Stimulated activated CD4-positive, alpha-beta T cell treated with anti-CD3 and anti-CD28 coated beads, Interleukin-12 subunit alpha, Interleukin-12 subunit beta, amount 100 ng/mL, for 24 hours (primary cell): Measurements from ENCODE around the gene NPW.

Source experiments
- DNase-seq, 2 experiments: peaks; one replicate each; pipeline ENCODE4 v3.0.0-alpha.2; 2020; ENCODE audit warnings: low read depth in 2 of 2

The NPW gene

GRCh38 chr16:2019518-2019920 lies at the start of gene NPW:
TSS of gene NPW (plus strand) at chr16:2019785.
- no peak for DNase-seq

DNA sequence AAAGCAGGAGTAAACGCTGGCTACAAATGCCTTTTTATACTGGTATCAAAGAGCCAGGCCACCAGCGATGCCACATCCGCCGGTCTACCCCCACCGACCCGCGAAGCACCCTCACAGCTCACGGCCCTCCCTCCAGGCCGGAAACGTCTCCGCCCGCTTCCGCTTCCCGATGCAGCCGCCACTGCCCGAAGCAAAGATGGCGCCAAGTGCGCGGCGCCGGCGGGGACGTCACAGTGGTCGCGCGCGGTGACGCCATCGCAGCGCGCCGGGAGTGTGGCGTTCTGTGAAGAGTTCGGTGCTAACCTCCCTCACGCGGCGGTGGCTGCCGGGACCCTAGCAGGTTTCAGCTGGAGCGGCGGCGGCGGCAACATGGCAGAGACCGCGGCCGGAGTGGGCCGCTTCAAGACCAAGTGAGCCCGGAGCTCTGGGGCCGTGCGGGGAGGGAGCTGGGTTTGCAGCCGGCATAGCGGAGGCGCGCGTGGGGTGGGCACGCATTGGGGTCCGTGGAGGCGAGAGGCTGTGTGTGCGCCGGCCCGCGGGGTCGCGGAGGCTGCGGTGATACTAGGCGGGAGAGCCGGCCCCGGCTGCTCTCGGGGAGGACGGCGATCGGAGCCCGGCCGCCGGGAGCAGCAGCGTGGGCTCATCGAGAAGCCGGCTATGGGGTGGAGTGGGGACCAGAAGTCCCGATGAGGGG lies 47.6 kb upstream of the NPW start, which contains the start of gene TBL3:
TBL3 (plus strand) TSS at position 258 of the 694 bp plus-strand sequence; CDS start at position 370, 112 bp downstream.
- peak; percentile 93 for DNase-seq

DNA sequence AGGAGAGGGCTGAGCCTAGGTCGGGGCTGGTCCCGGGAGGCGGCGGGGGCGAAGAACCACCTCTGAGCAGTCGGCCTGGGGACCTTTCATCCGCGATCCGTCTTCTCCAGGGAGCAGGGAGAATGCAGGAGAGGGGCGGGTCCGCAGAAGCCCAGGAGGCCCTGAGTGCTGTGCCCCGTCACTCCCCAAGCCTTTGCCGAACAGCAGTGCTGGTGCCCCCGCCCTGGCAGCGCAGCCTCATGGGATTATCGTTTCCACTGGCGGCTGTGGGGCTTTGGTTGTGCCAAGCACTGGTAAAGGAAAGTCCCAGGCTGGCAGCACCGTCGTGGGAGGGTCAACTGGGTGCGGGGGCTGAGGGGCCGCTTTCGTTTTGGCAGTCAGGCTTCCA lies 47.1 kb upstream of the NPW start:
- DNase-seq, result no peak

DNA sequence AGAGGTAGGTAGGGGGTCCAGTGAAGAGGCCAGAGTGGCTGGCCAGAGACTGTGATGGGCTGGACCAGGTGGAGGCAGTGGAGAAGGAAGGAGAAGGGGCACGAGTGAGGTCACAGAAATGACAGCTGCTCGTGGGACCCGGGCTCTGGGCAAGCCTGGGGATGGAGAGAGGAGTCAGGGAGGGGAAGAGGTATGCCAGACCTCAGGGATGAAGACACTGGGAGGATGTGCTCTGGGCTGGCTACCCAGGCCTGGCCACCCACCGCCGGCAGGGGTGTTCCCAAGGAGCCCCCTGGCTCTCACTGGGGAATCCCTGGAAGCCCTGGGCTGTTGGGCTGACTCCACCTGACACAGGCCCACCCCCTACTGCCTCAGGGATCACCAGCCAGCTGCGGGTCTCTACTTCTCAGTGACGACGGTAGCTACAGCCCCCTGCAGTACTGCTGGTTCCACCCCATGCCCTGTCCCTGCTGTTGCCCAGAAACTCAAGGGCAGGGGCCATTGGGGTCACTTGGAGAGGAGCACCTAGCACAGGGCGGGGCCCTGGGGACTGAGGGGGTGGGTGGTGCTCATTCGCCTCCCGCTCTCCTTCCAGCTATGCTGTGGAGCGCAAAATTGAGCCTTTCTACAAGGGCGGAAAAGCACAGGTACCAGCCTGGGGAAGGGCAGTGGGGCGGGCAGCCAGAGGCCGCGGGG lies 46.0 kb upstream of the NPW start:
- DNase-seq, result no peak

- DNase-seq, result no peak
Observed at GRCh38 chr16:1974157-1975070, 45.2 kb upstream of the NPW start.

DNA sequence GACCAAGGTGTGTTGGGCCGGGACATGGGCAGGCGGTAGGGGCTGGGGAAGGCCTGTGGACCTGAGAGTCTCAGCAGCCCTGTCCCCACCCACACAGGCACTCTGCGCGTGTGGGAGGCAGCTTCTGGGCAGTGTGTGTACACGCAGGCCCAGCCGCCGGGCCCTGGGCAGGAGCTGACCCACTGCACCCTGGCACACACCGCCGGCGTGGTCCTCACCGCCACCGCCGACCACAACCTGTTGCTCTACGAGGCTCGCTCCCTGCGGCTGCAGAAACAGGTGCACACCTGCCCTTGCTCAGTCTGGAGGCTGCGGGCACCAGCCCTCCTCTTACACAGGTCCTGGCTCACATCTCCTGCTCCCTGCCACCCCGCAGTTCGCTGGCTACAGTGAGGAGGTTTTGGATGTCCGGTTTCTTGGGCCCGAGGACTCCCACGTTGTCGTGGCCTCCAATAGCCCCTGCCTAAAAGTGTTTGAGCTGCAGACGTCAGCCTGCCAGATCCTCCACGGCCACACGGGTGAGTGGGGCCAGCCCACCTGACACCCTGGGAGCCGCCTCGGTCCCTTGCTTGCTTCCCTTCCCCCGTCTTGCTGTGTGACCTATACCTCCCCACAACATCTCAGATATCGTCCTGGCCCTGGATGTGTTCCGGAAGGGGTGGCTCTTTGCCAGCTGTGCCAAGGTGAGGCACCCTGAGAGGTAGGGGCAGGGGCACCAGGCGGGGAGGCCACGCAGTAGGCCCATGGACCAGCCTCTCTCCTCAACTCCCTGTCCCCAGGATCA lies 44.0 kb upstream of the NPW start:
- no peak for DNase-seq

DNA sequence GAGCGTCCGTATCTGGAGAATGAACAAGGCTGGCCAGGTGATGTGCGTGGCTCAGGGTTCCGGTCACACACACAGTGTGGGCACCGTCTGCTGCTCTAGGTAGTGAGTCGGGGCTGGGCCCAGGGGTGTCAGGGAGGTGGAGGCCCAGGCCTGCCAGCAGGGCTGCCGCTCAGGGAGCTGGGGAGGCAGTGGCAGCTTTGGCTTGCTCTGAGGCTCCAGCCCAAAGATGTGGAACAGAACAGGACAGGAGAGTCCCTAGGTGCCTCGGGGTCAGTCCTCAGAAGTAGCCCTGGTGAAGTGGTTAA lies 43.4 kb upstream of the NPW start:
- DNase-seq, result no peak

GRCh38 chr16:1976951-1977874 lies 42.4 kb upstream of the NPW start:
- no peak for DNase-seq

GRCh38 chr16:1977875-1978268 lies 41.7 kb upstream of the NPW start:
- DNase-seq, result no peak

DNA sequence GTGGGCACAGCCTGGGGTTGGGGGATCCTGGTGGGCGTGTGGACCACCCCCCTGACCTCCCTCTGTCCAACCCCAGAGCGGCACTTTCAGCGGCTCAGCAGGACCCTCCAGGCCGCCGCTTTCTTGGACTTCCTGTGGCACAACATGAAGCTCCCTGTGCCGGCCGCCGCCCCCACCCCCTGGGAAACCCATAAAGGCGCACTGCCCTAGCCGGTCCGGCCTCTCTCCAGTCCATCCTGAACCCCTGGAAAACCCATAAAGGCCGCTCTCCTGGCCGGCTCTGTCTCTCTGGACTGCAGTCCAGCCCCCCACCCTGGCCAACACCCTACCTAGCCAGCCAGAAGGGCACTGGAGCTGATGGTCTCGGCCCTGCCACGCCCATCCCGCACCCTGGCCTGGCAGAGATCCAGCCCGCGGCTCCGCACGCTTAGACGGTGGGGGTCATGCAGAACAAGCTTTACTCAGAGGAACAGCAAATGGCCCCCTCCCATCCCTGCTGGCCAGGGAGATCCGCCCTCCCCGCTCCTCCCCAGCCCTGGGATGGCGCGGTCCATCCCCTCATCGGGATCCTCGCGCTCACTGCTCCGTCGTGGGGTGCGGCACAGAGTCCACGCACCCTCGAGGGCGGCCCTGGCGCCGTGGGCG lies 41.0 kb upstream of the NPW start:
- no peak for DNase-seq

DNA sequence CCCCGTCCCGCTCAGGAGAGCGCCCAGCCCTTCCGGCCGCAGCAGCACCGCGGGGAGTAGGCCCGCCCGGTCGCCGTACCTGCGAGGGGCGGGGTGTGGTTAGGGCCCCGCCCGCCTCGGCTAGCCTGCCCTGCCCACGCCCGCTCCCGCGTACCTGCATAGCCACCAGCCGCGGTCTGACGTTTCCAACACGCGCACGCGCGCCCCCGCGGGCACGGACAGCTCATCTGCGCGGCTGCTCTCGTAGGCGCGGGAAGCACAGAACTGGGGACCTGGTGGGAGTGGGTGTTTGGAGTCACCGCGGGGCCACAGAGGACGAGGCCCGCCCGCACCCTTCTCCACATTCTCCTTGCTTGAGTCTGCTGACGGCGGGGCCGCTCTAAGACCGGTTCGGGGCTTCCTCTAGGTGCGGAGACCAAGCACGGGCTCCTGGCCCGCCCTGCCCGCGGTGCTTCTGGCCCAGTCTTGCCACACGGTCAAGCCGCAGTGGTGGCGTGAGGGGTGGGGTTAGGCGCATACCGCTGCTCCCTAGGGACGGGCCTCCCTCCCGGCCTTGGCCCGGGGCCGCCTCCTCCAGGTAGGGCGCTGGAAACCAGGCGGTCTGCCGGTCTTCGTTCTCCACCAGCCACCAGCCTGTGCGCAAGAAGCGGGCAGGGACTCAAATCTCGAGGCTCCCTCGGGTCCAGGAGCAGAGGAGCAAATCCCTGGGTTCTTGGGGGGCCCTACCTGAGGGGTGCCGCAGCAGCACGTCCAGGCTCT lies 40.1 kb upstream of the NPW start:
- DNase-seq, result no peak

- DNase-seq, result no peak
Observed at GRCh38 chr16:1980030-1980769, 39.4 kb upstream of the NPW start.

DNA sequence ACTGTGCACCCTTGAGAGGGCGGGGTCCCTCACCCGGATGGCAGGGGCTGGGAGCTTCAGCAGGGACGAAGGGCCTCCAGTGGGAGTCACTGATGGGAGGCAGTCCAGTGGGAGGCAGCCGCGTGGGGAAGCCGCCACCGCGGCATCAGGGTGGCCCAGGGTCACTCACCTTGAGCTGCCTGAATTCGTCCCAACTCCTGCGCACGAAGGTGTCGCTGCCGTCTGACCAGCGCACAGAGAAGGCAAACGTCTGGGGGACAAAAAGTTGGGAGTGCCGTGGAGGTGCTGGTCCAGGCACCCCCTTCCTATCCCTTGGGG lies 38.9 kb upstream of the NPW start:
- DNase-seq, result no peak

DNA sequence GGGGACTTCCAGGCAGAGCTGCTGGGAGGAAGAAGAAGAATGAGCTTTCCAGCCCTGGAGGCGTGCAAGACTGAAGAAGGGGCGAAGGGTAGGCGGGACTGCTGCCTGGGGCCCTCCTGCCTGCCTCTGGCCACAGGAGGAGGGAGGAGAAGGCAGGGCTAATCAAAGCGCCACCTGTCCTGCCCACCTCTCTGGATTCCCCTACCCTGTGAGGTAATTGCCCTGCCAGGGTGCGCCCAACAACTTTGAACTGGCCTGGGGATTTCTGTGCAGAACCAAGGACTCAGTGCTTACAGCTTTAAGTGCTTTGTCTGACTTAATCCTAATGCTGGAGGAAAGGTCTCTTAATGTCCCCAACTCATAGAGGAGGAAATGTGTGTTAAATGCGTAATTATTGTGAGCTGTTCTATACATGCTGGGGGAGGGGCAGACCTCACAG lies 38.2 kb upstream of the NPW start, which contains the start of gene NOXO1:
NOXO1 (minus strand) TSS at position 72 of the 439 bp plus-strand sequence. CDS start 290 bp downstream, outside the sequence.
- DNase-seq, result no peak

DNA sequence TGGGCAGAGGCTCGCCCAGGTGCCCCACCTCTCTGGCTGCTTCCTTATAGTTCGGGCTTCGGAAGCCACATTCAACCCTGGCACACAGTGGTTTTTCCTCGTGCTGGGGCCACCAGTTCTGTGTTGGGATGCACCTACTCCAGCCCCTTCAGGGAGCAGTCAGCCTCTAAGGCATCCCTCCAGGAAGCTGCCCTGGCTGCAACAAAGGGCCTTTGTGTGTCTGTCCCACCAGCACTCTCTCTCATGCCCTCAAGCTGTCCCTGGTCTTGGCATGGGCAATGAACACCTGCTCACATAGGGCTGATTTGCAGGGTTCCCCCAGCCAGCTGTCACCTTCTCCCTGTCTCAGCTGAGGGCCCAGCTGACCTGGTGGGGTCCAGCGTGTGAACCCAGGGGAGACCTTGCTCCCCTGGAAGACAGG lies 37.6 kb upstream of the NPW start:
- no peak for DNase-seq

DNA sequence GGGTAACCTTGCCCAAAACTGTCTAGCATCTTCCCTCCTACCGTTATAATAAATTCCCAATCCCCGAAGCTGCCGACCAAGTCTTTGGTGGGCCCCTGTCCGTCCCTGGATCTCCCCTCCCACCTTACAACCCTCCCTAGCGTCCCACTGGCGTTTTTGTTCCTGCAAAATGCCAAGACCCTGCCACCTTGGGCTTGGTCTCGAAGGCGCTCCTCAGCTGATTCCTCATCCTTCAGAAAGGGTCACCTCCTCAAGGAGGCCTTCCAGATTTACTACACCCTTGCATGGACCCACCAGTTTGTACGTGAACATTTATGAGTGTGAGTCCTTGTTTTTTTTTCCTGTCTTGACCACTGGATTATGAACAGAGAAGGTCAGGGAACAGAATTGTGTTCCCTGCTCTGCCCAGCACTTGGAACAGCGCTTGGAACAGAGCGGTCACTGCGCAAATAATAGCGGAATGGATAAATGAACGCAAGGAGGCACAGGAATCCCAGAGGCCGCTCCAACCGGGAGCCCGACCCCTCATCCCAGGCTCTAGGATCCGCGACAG lies 36.5 kb upstream of the NPW start:
- no peak for DNase-seq

GRCh38 chr16:1983544-1984346 lies 35.8 kb upstream of the NPW start, which contains the start of gene GFER:
TSS of gene GFER (plus strand) at chr16:1984193. CDS start at chr16:1984219, 26 bp downstream.
- peak in 1 of 2 experiments; percentile 78 for DNase-seq
